Liver (tissue), 9 donors: ENCODE measurements around the gene SGCG. TPM values are rescaled to one million over a fixed set of nuclear protein-coding genes. Genes with fewer than 3 reads are reported as not detected.

Source experiments
- DNase-seq: peaks from one replicate; pipeline ENCODE4 v3.0.0-alpha.2; 2017; ENCODE audit warnings: low spot score
- H3K27ac ChIP-seq, 2 donors: one replicate each; pipeline ENCODE4 v1.7.0; 2013; ENCODE audit warnings: inconsistent platforms in 2 of 2, low read length in 2 of 2, control low read depth in 1 of 2, low read depth in 1 of 2, mild to moderate bottlenecking in 1 of 2
- H3K27me3 ChIP-seq, 4 donors: one replicate each; pipeline versions ENCODE4 v1.6.1 to v1.7.0; 2013; ENCODE audit warnings: low read length in 3 of 4, inconsistent platforms in 1 of 4, mild to moderate bottlenecking in 1 of 4, moderate library complexity in 1 of 4; ENCODE audit not compliant: control insufficient read depth in 4 of 4, insufficient read depth in 4 of 4
- H3K36me3 ChIP-seq, 4 donors: one replicate each; pipeline versions ENCODE4 v1.6.1 to v1.7.0; 2013; ENCODE audit warnings: low read length in 3 of 4, mild to moderate bottlenecking in 3 of 4, low read depth in 1 of 4, moderate library complexity in 1 of 4; ENCODE audit not compliant: control insufficient read depth in 4 of 4, insufficient read depth in 3 of 4
- H3K4me1 ChIP-seq, 4 donors: one replicate each; pipeline versions ENCODE4 v1.6.1 to v1.7.0; 2013; ENCODE audit warnings: low read length in 3 of 4, mild to moderate bottlenecking in 3 of 4, moderate library complexity in 1 of 4; ENCODE audit not compliant: control insufficient read depth in 4 of 4, insufficient read depth in 4 of 4
- H3K4me3 ChIP-seq, 3 donors: one replicate each; pipeline versions ENCODE4 v1.6.1 to v1.7.0; 2013; ENCODE audit warnings: low read length in 3 of 3, control low read depth in 1 of 3, low read depth in 1 of 3, mild to moderate bottlenecking in 1 of 3
- H3K9ac ChIP-seq, 2 donors: one replicate each; pipeline ENCODE4 v1.7.0; 2013; ENCODE audit warnings: low read length in 2 of 2, mild to moderate bottlenecking in 2 of 2, moderate library complexity in 2 of 2, control low read depth in 1 of 2, low read depth in 1 of 2
- H3K9me3 ChIP-seq, 4 donors: one replicate each; pipeline versions ENCODE4 v1.6.1 to v1.7.0; 2013; ENCODE audit warnings: low read length in 3 of 4; ENCODE audit not compliant: control insufficient read depth in 4 of 4
- EGR1 ChIP-seq, 2 donors: IDR thresholded peaks; 2 replicates each; pipeline ENCODE4 v1.6.1; 2016 to 2018; ENCODE audit warnings: antibody characterized with exemption in 2 of 2, low read depth in 2 of 2
- FOXA1 ChIP-seq: IDR thresholded peaks from 2 replicates; pipeline ENCODE4 v1.6.1; 2016; ENCODE audit warnings: antibody characterized with exemption
- FOXA2 ChIP-seq: IDR thresholded peaks from 2 replicates; pipeline ENCODE4 v1.6.1; 2016; ENCODE audit warnings: antibody characterized with exemption
- GABPA ChIP-seq, 2 donors: IDR thresholded peaks in 1 of 2; conservative IDR thresholded peaks in 1 of 2; 2 replicates each; pipeline ENCODE4 v1.6.1; 2016; ENCODE audit warnings: antibody characterized with exemption in 2 of 2, mild to moderate bottlenecking in 1 of 2, moderate library complexity in 1 of 2
- HNF4A ChIP-seq, 2 donors: conservative IDR thresholded peaks; 2 replicates each; pipeline ENCODE4 v1.6.1; 2016; ENCODE audit warnings: antibody characterized with exemption in 2 of 2, mild to moderate bottlenecking in 2 of 2
- HNF4G ChIP-seq: IDR thresholded peaks from 2 replicates; pipeline ENCODE4 v1.6.1; 2016; ENCODE audit warnings: antibody characterized with exemption
- JUND ChIP-seq, 2 donors: IDR thresholded peaks; 2 replicates each; pipeline ENCODE4 v1.6.1; 2016; ENCODE audit warnings: antibody characterized with exemption in 2 of 2
- NR2F2 ChIP-seq: IDR thresholded peaks from 2 replicates; pipeline ENCODE4 v1.6.1; 2016; ENCODE audit warnings: antibody characterized with exemption
- RAD21 ChIP-seq, 2 donors: IDR thresholded peaks; 2 replicates each; pipeline ENCODE4 v1.6.1; 2016; ENCODE audit warnings: antibody characterized with exemption in 2 of 2, mild to moderate bottlenecking in 2 of 2
- RXRA ChIP-seq, 2 donors: IDR thresholded peaks; 2 replicates each; pipeline ENCODE4 v1.6.1; 2017 to 2018; ENCODE audit warnings: antibody characterized with exemption in 2 of 2, mild to moderate bottlenecking in 1 of 2
- SP1 ChIP-seq: IDR thresholded peaks from 2 replicates; pipeline ENCODE4 v1.6.1; 2018; ENCODE audit warnings: antibody characterized with exemption, mild to moderate bottlenecking
- TAF1 ChIP-seq: conservative IDR thresholded peaks from 2 replicates; pipeline ENCODE4 v1.6.1; 2016; ENCODE audit warnings: antibody characterized with exemption, mild to moderate bottlenecking
- YY1 ChIP-seq: IDR thresholded peaks from 2 replicates; pipeline ENCODE4 v1.6.1; 2016; ENCODE audit warnings: antibody characterized with exemption, mild to moderate bottlenecking
- ZBTB33 ChIP-seq: IDR thresholded peaks from 2 replicates; pipeline ENCODE4 v1.6.1; 2016; ENCODE audit warnings: antibody characterized with exemption
- WGBS: extraction: QIAGEN DNeasy Blood & Tissue Kit; methylation state at CpG from one replicate; pipeline ENCODE4 v1.1.7; 2013; 5-methylcytosine and 5-hydroxymethylcytosine counted together
- polyA plus RNA-seq, 2 donors: library from polyadenylated mRNA; stranded (reverse) in 1 of 2; unstranded in 1 of 2; fragments of 200-250 nt in 1 of 2; fragments of >200 nt in 1 of 2; fragmentation: Nextera tagmentation in 1 of 2; extraction: Ambion mirVana in 1 of 2; gene quantifications; one replicate each; pipeline versions ENCODE4 v1.2.1 to v1.2.3, GENCODE V29; 2013 to 2015
- total RNA-seq, 2 donors: library from RNA; depleted of rRNA; stranded (reverse); fragments of >200 nt; gene quantifications; one replicate each; pipeline ENCODE4 v1.2.3, GENCODE V29; 2014
- TF ChIP-seq, protein P1 (sequence below): fragments of 150-350 bp; IDR thresholded peaks from 2 replicates; pipeline ENCODE4 v1.5.1; 2017; ENCODE audit warnings: improper control_type of control experiment, low read depth, low read length; ENCODE audit not compliant: missing input control
- TF ChIP-seq, protein P2 (sequence below): IDR thresholded peaks from 2 replicates; pipeline ENCODE4 v1.6.1; 2016; ENCODE audit warnings: antibody characterized with exemption
- TF ChIP-seq, protein P3 (sequence below): IDR thresholded peaks from 2 replicates; pipeline ENCODE4 v1.6.1; 2016; ENCODE audit warnings: antibody characterized with exemption, mild to moderate bottlenecking
- TF ChIP-seq, protein P4 (sequence below): IDR thresholded peaks from 2 replicates; pipeline ENCODE4 v1.6.1; 2016; ENCODE audit warnings: antibody characterized with exemption
- donor health status: healthy.
- donor health status: healthy.
- donor health status: healthy.
- donor health status: healthy.
- donor health status: healthy.

SGCG gene
- total and polyA plus RNA-seq, 4 donors: not detected

DNA sequence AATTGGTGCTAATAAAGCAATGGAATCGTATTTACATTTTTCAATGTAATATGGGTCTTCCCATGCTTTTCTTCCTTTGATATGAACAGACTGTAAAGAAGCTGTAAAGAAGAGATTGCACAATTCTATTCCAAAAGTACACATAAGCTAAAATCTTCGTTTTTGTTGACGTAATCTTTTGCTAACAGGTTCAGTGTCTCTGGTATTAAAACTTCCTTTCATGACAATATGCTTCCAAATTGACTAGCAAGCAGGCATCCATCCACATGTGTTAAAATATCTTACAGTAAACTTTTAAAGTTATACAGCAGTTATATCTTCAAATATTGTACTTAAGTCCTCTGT is 19.3 kb upstream of the SGCG start:
- TF ChIP-seq EGR1 (IDR thresholded peaks at IDR 0.05; ENCODE audit: low read depth in 2 of 2) (no peak), RXRA (IDR thresholded peaks at IDR 0.05) (no peak), HNF4G (no peak), ZBTB33 (no peak), FOXA2 (no peak), SP1 (no peak), NR2F2 (no peak), JUND (IDR thresholded peaks at IDR 0.05) (no peak), TAF1 (no peak), YY1 (no peak), GABPA (IDR thresholded peaks at IDR 0.05 in 1 of 2, conservative IDR thresholded peaks at IDR 0.05 in 1 of 2) (no peak), HNF4A (conservative IDR thresholded peaks at IDR 0.05) (no peak), RAD21 (IDR thresholded peaks at IDR 0.05) (no peak), FOXA1 (no peak)
- TF ChIP-seq, protein P1, sequence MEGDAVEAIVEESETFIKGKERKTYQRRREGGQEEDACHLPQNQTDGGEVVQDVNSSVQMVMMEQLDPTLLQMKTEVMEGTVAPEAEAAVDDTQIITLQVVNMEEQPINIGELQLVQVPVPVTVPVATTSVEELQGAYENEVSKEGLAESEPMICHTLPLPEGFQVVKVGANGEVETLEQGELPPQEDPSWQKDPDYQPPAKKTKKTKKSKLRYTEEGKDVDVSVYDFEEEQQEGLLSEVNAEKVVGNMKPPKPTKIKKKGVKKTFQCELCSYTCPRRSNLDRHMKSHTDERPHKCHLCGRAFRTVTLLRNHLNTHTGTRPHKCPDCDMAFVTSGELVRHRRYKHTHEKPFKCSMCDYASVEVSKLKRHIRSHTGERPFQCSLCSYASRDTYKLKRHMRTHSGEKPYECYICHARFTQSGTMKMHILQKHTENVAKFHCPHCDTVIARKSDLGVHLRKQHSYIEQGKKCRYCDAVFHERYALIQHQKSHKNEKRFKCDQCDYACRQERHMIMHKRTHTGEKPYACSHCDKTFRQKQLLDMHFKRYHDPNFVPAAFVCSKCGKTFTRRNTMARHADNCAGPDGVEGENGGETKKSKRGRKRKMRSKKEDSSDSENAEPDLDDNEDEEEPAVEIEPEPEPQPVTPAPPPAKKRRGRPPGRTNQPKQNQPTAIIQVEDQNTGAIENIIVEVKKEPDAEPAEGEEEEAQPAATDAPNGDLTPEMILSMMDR: no peak
- TF ChIP-seq, protein P2, sequence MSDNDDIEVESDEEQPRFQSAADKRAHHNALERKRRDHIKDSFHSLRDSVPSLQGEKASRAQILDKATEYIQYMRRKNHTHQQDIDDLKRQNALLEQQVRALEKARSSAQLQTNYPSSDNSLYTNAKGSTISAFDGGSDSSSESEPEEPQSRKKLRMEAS: no peak
- TF ChIP-seq, protein P3, sequence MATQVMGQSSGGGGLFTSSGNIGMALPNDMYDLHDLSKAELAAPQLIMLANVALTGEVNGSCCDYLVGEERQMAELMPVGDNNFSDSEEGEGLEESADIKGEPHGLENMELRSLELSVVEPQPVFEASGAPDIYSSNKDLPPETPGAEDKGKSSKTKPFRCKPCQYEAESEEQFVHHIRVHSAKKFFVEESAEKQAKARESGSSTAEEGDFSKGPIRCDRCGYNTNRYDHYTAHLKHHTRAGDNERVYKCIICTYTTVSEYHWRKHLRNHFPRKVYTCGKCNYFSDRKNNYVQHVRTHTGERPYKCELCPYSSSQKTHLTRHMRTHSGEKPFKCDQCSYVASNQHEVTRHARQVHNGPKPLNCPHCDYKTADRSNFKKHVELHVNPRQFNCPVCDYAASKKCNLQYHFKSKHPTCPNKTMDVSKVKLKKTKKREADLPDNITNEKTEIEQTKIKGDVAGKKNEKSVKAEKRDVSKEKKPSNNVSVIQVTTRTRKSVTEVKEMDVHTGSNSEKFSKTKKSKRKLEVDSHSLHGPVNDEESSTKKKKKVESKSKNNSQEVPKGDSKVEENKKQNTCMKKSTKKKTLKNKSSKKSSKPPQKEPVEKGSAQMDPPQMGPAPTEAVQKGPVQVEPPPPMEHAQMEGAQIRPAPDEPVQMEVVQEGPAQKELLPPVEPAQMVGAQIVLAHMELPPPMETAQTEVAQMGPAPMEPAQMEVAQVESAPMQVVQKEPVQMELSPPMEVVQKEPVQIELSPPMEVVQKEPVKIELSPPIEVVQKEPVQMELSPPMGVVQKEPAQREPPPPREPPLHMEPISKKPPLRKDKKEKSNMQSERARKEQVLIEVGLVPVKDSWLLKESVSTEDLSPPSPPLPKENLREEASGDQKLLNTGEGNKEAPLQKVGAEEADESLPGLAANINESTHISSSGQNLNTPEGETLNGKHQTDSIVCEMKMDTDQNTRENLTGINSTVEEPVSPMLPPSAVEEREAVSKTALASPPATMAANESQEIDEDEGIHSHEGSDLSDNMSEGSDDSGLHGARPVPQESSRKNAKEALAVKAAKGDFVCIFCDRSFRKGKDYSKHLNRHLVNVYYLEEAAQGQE: no peak
- TF ChIP-seq, protein P4, sequence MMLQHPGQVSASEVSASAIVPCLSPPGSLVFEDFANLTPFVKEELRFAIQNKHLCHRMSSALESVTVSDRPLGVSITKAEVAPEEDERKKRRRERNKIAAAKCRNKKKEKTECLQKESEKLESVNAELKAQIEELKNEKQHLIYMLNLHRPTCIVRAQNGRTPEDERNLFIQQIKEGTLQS: no peak
- no peak for DNase-seq
- no peak overlapping the region for H3K4me3 ChIP-seq

More for the DNA sequence above, 19.3 kb upstream of the SGCG start:
- Histone ChIP-seq H3K27ac (no peak overlapping the region), H3K27me3 (peaks cover 0 to 6% (median 4%) of the 10 kb centered on the region in 4 donors), H3K36me3 (no peaks in the 10 kb centered on the region), H3K4me1 (peaks cover 0 to 2% (median 0%) of the 10 kb centered on the region in 4 donors), H3K9ac (no peak overlapping the region), H3K9me3 (no peaks in the 10 kb centered on the region)
- WGBS: 47% methylated on average over 3 of the region's 3 CpGs
